Pancreas (tissue), 10 donors: Measurements from ENCODE around the gene LIMK2. TPM values are rescaled to one million over a fixed set of nuclear protein-coding genes. Genes with fewer than 3 reads are reported as not detected.
A peak's percentile ranks its signal among the peaks of the same experiment; 100 is the strongest.

ENCODE experiments used
- ATAC-seq, 4 donors: fragments of 200-7000 bp; cut with Tn5 transposase; one replicate each; pipeline versions ENCODE4 v1.8.0 to v1.9.1; 2020; ENCODE audit warnings: mild to moderate bottlenecking in 4 of 4, moderate library complexity in 4 of 4
- DNase-seq, 6 donors: peaks; one replicate each; pipeline ENCODE4 v3.0.0-alpha.2; 2020
- FAIRE-seq: peaks from 2 replicates; lab custom pipeline; 2012; peaks lifted over from hg19 to GRCh38; lab: Jason Lieb, UNC
- H3K27ac ChIP-seq, 4 donors: fragments of 200-600 bp; sonication (generic); 1 replicate in 3 of 4; 2 replicates in 1 of 4; pipeline versions ENCODE4 v1.5.0 to v1.8.0; 2020
- H3K27me3 ChIP-seq, 4 donors: fragments of 200-600 bp; one replicate each; pipeline ENCODE4 v1.8.0; 2021
- H3K36me3 ChIP-seq, 3 donors: fragments of 200-600 bp; sonication (generic) in 1 of 3; one replicate each; pipeline versions ENCODE4 v1.5.0 to v1.8.0; 2020 to 2021
- H3K4me1 ChIP-seq, 3 donors: fragments of 200-600 bp; one replicate each; pipeline ENCODE4 v1.8.0; 2021
- H3K4me3 ChIP-seq, 4 donors: fragments of 200-600 bp; sonication (generic) in 2 of 4; one replicate each; pipeline versions ENCODE4 v1.5.0 to v1.8.0; 2020 to 2021
- H3K9me3 ChIP-seq, 4 donors: fragments of 200-600 bp; one replicate each; pipeline ENCODE4 v1.8.0; 2021
- WGBS, 2 donors: extraction: QIAGEN DNeasy Blood & Tissue Kit; methylation state at CpG; one replicate each; pipeline ENCODE4 v1.1.7; 2013; 5-methylcytosine and 5-hydroxymethylcytosine counted together
- intact Hi-C, 3 donors: fragments of 100-400 bp; cut with DNase I; formaldehyde crosslinking; loops; one replicate each; pipeline versions ENCODE4 v1.11.1 to v1.14.2; 2022
- polyA plus RNA-seq, 2 donors: library from polyadenylated mRNA; stranded (reverse); fragments of 200-250 nt; gene quantifications; one replicate each; pipeline ENCODE4 v1.2.3, GENCODE V29; 2013
- total RNA-seq, 6 donors: library from RNA; stranded (reverse); fragmentation: NEBNext Ultra II Directional in 4 of 6; extraction: Animal tissue kit (Norgen Biotek cat#: 25700) in 4 of 6; gene quantifications; one replicate each; pipeline versions ENCODE4 v1.2.1 to v1.2.4, GENCODE V29; 2021 to 2023
- TF ChIP-seq, protein P1 (sequence below), 4 donors: fragments of 200-600 bp; sonication (generic) in 3 of 4; IDR thresholded peaks; one replicate each; pipeline versions ENCODE4 v1.5.0 to v1.8.0; 2021; ENCODE audit warnings: antibody characterized with exemption in 4 of 4
- donor health status: healthy with polysubstance abuse.
- donor health status: DM: no; HTN: no; CAD: no; lungs with moderate emphysema.
- donor health status: DM: no; HTN: no; CAD: no.
- donor health status: control.
- donor health status: control.
- donor health status: Bipolar disorder and iron deficiency.
- donor health status: DM: yes; HTN: yes; CAD: no.
- donor health status: DM: no; HTN: no; CAD: no.
- donor health status: DM: no; HTN: no; CAD: no.
- donor health status: DM: yes; HTN: yes; CAD: no.

Gene LIMK2
- total and polyA plus RNA-seq, 8 donors, result 20.5 to 34.9 (median 25.1) TPM

DNA sequence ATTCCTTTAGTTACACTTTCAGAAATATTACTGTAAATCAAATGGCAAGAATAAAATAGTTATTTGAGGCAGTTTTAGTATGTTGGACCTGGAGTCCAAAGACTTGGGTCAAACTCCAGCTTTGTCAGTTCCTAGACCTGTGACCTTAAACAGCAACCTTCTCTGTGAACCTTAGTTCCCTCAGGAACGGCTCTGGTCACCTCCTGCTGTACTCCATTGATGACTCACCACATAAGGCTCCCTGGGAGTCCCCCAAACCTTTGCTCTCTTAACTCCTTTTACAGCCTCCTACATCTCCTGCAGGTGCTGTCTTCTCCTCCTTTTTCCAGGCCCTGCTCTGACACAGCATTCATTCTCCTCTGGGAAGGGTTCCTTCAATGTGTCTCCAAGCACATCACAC is 29.1 kb downstream of the LIMK2 start:
- Histone ChIP-seq H3K36me3 (no peaks in the 10 kb centered on the region), H3K4me1 (no peaks in the 10 kb centered on the region), H3K4me3 (no peak overlapping the region), H3K27me3 (no peaks in the 10 kb centered on the region), H3K27ac (peak overlapping the region in 2 of 4 donors; percentile 28 to 29), H3K9me3 (no peaks in the 10 kb centered on the region)
- ATAC-seq (peak in 3 of 4 donors; percentile 33 to 65 (median 46)), DNase-seq (no peak), FAIRE-seq (no peak)
- TF ChIP-seq, protein P1, sequence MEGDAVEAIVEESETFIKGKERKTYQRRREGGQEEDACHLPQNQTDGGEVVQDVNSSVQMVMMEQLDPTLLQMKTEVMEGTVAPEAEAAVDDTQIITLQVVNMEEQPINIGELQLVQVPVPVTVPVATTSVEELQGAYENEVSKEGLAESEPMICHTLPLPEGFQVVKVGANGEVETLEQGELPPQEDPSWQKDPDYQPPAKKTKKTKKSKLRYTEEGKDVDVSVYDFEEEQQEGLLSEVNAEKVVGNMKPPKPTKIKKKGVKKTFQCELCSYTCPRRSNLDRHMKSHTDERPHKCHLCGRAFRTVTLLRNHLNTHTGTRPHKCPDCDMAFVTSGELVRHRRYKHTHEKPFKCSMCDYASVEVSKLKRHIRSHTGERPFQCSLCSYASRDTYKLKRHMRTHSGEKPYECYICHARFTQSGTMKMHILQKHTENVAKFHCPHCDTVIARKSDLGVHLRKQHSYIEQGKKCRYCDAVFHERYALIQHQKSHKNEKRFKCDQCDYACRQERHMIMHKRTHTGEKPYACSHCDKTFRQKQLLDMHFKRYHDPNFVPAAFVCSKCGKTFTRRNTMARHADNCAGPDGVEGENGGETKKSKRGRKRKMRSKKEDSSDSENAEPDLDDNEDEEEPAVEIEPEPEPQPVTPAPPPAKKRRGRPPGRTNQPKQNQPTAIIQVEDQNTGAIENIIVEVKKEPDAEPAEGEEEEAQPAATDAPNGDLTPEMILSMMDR (IDR thresholded peaks at IDR 0.05), result no peak
- WGBS, 2 donors, result 29 to 45% methylated on average over 1 of the region's 1 CpG
- intact Hi-C loops, result no loop called here

DNA sequence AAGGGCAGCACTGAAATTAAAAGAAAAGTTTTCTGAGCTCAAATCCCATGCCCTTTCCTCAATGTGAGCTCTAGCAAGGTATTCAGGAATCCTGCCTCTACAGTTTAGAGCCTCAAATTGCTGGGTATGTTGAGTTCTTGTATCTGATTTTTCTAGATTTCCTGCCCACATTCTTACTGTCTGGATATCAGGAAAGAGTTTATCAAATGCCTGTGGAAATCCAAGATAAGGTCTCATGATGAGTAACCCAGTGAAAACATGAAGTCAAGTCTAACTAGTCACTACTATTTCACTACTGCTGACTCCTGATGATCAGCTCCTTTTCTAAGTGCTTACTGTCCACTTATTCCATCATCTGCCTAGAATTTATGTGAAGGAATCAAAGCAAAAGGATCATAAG is 29.8 kb downstream of the LIMK2 start:
- Histone ChIP-seq H3K4me3 (no peak overlapping the region), H3K4me1 (no peaks in the 10 kb centered on the region), H3K27ac (peak overlapping the region in 2 of 4 donors; percentile 28 to 29), H3K36me3 (no peaks in the 10 kb centered on the region), H3K27me3 (no peaks in the 10 kb centered on the region), H3K9me3 (no peaks in the 10 kb centered on the region)
- intact Hi-C loops, result no loop called here
- DNase-seq (no peak), ATAC-seq (peak; percentile 29 to 53 (median 42)), FAIRE-seq (no peak)
- TF ChIP-seq, protein P1 (IDR thresholded peaks at IDR 0.05), result no peak

DNA sequence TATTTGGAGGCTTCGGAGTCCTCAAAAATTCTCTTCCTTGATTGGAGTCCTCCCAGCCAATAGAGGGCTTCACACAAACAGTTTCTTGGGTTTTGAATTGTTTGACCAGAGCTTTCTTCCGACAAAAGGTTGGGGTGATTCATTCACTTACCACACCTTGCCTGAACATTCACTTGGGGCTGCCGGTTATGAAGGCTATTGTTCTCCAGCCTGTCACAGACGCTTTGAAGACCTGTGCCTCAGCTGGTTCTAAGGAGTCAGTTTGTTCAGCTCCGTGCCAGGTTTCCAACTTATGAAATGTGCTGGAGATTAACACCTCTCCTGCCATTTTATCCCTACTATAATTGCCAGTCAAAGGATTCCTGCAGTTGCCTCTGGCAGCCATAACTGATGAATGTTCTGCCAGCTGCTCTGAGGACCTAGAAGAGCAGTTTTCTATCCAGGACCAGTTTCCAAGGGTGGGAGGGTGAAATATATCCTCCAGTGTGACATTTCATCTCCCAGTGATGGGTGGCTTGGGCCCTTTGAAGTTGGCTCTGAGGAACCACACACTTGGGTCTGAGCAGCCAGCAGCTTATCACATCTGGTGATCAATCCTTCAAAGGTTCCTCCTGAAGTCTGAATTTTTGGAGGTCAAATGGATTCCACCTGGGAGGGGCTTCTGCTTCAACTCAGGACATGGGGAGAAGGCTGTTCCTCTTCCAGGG is 31.4 kb downstream of the LIMK2 start:
- Histone ChIP-seq H3K27ac (peak overlapping the region in 1 of 4 donors; percentile 31), H3K9me3 (no peaks in the 10 kb centered on the region), H3K4me1 (peaks cover 0 to 6% (median 0%) of the 10 kb centered on the region in 3 donors), H3K27me3 (no peaks in the 10 kb centered on the region), H3K36me3 (no peaks in the 10 kb centered on the region), H3K4me3 (no peak overlapping the region)
- ATAC-seq (no peak), DNase-seq (no peak), FAIRE-seq (no peak)
- intact Hi-C loops, result no loop called here
- WGBS, 2 donors, result 67 to 86% methylated on average over 5 of the region's 5 CpGs
- TF ChIP-seq, protein P1 (IDR thresholded peaks at IDR 0.05), result no peak

DNA sequence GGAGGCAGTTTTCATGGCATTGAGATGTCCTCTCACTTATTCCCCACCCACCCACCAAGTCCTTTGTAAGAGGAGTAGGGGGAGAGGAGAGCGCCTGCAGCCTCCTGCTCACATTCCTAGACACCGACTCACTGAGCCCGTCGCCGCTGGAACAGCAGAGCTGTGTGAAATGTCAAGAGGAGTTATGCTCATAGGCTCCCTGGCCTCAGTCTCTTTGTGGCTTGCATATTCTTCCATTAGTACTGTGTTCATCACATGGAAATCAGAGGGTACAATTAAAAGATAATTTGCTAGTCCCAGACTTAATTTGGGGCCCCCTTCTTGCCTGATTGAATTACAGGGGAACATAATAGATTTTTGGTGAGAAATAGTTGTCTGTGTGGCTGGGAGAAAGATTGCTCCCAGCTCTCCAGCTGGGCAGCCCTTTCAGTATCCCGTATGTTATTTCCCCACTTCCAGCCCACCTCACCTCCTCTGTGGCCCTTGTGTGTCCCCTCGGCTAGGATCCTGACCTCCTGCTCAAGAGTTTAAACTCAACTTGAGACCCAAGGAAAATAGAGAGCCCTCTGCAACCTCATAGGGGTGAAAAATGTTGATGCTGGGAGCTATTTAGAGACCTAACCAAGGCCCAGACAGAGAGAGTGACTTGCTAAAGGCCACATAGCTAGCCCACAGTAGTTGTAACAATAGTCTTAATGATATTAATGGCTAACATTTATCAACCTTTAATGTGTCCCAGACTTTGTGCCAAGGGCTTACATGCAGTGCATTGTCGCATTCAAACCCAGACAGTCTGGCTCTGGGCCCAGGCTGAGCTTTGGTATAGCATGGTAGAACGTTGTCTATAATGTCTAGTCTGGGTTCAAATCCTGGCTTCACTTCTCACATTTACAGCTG is 32.2 kb downstream of the LIMK2 start:
- no peak overlapping the region for H3K4me3 ChIP-seq
- TF ChIP-seq, protein P1 (IDR thresholded peaks at IDR 0.05), result no peak
- ATAC-seq (peak in 1 of 4 donors; percentile 27), DNase-seq (no peak), FAIRE-seq (no peak)
- no peaks in the 10 kb centered on the region for H3K36me3 ChIP-seq
- peak overlapping the region in 1 of 4 donors; percentile 31 for H3K27ac ChIP-seq
- WGBS, 2 donors, result 71 to 76% methylated on average over 9 of the region's 9 CpGs
- intact Hi-C loops, result no loop called here
- H3K9me3 ChIP-seq, result no peaks in the 10 kb centered on the region
- no peaks in the 10 kb centered on the region for H3K27me3 ChIP-seq
- peaks cover 0 to 10% (median under 1%) of the 10 kb centered on the region in 3 donors for H3K4me1 ChIP-seq
